ENCODE measurements around the gene BTBD2.
A peak's percentile ranks its signal among the peaks of the same experiment; 100 is the strongest.

BTBD2 gene

GRCh38 chr19:2016041-2016807 is 710 bp upstream of the BTBD2 start:
- H3K27ac ChIP-seq, result peak overlapping the region; percentile 58
- no peak for TF ChIP-seq ZFX (IDR thresholded peaks at IDR 0.05; ENCODE audit: borderline replicate concordance)
- TF ChIP-seq, protein P1, sequence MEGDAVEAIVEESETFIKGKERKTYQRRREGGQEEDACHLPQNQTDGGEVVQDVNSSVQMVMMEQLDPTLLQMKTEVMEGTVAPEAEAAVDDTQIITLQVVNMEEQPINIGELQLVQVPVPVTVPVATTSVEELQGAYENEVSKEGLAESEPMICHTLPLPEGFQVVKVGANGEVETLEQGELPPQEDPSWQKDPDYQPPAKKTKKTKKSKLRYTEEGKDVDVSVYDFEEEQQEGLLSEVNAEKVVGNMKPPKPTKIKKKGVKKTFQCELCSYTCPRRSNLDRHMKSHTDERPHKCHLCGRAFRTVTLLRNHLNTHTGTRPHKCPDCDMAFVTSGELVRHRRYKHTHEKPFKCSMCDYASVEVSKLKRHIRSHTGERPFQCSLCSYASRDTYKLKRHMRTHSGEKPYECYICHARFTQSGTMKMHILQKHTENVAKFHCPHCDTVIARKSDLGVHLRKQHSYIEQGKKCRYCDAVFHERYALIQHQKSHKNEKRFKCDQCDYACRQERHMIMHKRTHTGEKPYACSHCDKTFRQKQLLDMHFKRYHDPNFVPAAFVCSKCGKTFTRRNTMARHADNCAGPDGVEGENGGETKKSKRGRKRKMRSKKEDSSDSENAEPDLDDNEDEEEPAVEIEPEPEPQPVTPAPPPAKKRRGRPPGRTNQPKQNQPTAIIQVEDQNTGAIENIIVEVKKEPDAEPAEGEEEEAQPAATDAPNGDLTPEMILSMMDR (IDR thresholded peaks at IDR 0.05), result no peak

- peak overlapping the region; percentile 78 for H3K27ac ChIP-seq
- TF ChIP-seq ZFX (IDR thresholded peaks at IDR 0.05; ENCODE audit: borderline replicate concordance), result no peak
- TF ChIP-seq, protein P1 (IDR thresholded peaks at IDR 0.05), result no peak
These were observed 545 bp downstream of the BTBD2 start for GRCh38 chr19:2014731-2015607.

DNA sequence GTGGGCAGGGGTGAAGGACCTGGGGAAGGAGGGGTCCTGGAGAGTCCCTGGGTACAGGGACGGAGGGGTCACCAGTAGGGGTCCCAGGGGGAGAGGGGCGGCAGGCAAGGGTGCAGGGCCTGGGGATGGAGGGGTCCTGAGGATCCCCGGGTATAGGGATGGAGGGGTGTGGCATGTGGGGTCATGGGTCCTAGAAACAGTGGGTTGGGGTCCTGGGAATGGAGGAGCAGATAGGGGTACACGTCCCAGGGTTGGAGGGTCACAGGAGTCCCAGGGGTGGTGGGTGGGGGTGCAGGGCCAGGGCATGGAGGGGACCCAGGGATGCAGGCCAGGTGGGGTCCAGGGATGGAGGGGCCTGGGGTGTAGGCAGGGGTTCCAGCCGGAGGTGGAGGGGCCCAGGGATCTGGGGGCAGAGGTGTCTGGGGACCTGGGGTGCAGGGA is 1.4 kb downstream of the BTBD2 start:
- peak overlapping the region; percentile 78 for H3K27ac ChIP-seq
- TF ChIP-seq, protein P1 (IDR thresholded peaks at IDR 0.05), result no peak
- no peak for TF ChIP-seq ZFX (IDR thresholded peaks at IDR 0.05; ENCODE audit: borderline replicate concordance)

DNA sequence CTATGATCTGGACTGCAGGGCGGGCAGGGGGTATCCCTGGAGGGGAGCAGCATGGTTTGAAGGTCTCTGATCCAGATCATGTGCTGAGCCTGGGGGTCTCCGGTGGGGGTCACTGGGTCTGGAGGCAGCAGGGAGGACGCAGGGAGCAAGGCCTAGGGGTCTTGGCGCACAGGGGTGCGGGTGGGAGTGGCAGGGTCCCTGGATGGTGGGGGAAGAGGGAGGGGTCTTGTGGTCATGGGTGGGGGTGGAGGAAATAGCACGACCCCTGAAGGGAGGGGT is 1.9 kb downstream of the BTBD2 start:
- H3K27ac ChIP-seq, result 0 out of 2 replicates have a peak overlapping the region, but pooled peaks have one; percentile 17
- no peak for TF ChIP-seq ZFX (IDR thresholded peaks at IDR 0.05; ENCODE audit: borderline replicate concordance)
- TF ChIP-seq, protein P1 (IDR thresholded peaks at IDR 0.05), result no peak

DNA sequence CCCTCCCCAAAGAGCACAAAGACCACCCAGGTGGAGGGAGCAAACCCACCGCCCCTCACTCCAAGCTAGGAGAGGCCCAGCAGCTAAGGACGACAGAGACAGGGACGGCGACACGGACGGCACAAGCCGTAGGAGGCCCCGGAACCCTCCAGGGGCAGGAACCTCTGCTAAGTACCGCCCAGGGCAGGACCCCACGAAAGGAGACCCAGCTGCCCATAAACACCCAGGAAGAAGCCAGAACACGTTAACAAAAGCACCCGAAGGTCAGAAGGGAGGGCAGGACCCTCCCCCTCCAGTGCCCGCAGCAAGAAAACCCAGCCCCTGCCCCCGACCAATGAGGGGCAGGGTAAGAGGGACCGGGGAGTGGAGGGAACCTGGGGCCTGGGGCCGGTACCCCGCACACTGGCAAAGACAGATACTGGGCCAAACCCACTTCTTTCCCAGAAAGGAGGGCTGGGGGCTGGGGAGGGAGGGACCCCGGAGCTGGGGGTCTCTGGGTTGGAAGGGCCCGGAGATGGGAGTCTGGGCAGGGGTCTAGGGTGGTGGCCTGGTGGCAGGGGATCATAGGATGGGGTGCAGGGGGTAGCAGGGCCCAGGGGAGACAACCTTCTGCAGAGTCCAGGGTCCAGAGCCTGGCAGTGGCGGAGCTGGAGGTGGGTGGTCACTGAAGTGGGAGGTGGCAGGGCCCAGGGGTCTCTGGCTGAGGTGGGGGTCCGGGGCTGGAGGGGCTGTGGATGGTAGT is 2.4 kb downstream of the BTBD2 start:
- TF ChIP-seq, protein P1 (IDR thresholded peaks at IDR 0.05), result no peak
- H3K27ac ChIP-seq, result peak overlapping the region; percentile 17; the same call in 1 of the 2 replicates

- TF ChIP-seq, protein P1 (IDR thresholded peaks at IDR 0.05), result no peak
- no peak for TF ChIP-seq ZFX (IDR thresholded peaks at IDR 0.05; ENCODE audit: borderline replicate concordance)
- H3K27ac ChIP-seq, result no peak overlapping the region
These were observed 4.3 kb downstream of the BTBD2 start for GRCh38 chr19:2011169-2011568.

All from 22Rv1 (cell line).